Activated B cell treated with CpG ODN at 0.5 μM for 24 hours (primary cell): ENCODE data around the gene JARID2. TPM values are rescaled to one million over a fixed set of nuclear protein-coding genes. Genes with fewer than 3 reads are reported as not detected.
"Not testable (repeated sequence)": the region's sequence is repeated elsewhere in the genome, so short reads cannot be mapped to it uniquely, and the experiment has no call there.

Source experiments
- ATAC-seq: fragments of 200-7000 bp; cut with Tn5 transposase; one replicate; pipeline ENCODE4 v1.10.0; 2021; ENCODE audit warnings: low read depth, mild to moderate bottlenecking, moderate library complexity
- CTCF ChIA-PET: fragments of 350-600 bp; sonication (Branson Sonifier 250); formaldehyde crosslinking; loops from one replicate; lab custom pipeline; 2021; ENCODE audit warnings: antibody characterized with exemption; lab: Charles Lee
- POLR2A ChIA-PET: fragments of 350-600 bp; sonication (Branson Sonifier 250); formaldehyde crosslinking; loops from one replicate; lab custom pipeline; 2021; ENCODE audit warnings: antibody characterized with exemption; lab: Charles Lee
- DNase-seq: peaks from one replicate; pipeline ENCODE4 v3.0.0; 2022
- H3K27ac Mint-ChIP-seq: one replicate; pipeline ENCODE4 v1.8.0; 2020; ENCODE audit warnings: mixed read lengths
- H3K27me3 Mint-ChIP-seq: one replicate; pipeline ENCODE4 v1.8.0; 2021; ENCODE audit warnings: mixed read lengths
- H3K36me3 Mint-ChIP-seq: one replicate; pipeline ENCODE4 v1.8.0; 2021; ENCODE audit warnings: low read depth, mixed read lengths
- H3K4me1 Mint-ChIP-seq: one replicate; pipeline ENCODE4 v1.8.0; 2021; ENCODE audit warnings: mixed read lengths
- H3K4me3 Mint-ChIP-seq: one replicate; pipeline ENCODE4 v1.8.0; 2020; ENCODE audit warnings: mild to moderate bottlenecking, mixed read lengths
- H3K9me3 Mint-ChIP-seq: one replicate; pipeline ENCODE4 v1.8.0; 2020; ENCODE audit warnings: mixed read lengths
- intact Hi-C: fragments of 100-400 bp; cut with micrococcal nuclease; formaldehyde crosslinking; loops from one replicate; pipeline ENCODE4 v1.15.1; 2024
- total RNA-seq: library from RNA; stranded (reverse); gene quantifications from 2 replicates; pipeline ENCODE4 v1.2.3, GENCODE V29; 2022
- TF ChIP-seq, protein P1 (sequence below): fragments of 200-600 bp; IDR thresholded peaks from one replicate; pipeline ENCODE4 v1.8.0; 2022; ENCODE audit warnings: antibody characterized with exemption, mild to moderate bottlenecking

Gene JARID2
- total RNA-seq, 1 donor from 2014 or later = 28.5 TPM

DNA sequence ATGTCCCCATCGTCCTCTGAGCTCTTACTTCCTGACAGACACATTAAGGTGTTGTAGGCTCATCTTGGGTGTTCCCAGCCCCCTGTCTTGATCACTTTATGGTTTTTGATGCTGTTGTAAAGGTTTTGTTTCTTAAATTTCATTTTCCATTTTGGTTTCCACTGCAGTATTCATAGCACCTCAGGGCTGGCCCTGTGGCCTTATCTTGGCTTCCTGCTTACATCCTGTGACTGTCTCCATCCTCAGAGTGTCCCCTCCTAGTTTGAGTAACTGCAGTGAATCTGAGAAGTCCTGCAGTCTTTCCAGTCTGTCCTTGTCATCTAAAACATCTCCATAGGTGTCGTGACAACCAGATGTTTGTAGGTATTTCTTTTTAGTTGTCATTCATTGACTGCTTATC is 50.9 kb downstream of the JARID2 start:
- POLR2A ChIA-PET = interaction anchor here (1.5 kb wide), 1 partner anchor 7 kb away, joined by 3 read pairs; no protein-coding TSS in a partner anchor
- Mint-ChIP-seq H3K4me1 (peaks cover 79% of the 10 kb centered on the region), H3K27me3 (no peaks in the 10 kb centered on the region), H3K4me3 (no peak overlapping the region), H3K9me3 (no peaks in the 10 kb centered on the region), H3K36me3 (peaks cover 24% of the 10 kb centered on the region), H3K27ac (peak overlapping the region; percentile 10)
- intact Hi-C loops = loop anchor here (5.0 kb wide), 1 partner anchor 36 kb away; no protein-coding TSS in a partner anchor
- DNase-seq (no peak), ATAC-seq (no peak)
- TF ChIP-seq, protein P1, sequence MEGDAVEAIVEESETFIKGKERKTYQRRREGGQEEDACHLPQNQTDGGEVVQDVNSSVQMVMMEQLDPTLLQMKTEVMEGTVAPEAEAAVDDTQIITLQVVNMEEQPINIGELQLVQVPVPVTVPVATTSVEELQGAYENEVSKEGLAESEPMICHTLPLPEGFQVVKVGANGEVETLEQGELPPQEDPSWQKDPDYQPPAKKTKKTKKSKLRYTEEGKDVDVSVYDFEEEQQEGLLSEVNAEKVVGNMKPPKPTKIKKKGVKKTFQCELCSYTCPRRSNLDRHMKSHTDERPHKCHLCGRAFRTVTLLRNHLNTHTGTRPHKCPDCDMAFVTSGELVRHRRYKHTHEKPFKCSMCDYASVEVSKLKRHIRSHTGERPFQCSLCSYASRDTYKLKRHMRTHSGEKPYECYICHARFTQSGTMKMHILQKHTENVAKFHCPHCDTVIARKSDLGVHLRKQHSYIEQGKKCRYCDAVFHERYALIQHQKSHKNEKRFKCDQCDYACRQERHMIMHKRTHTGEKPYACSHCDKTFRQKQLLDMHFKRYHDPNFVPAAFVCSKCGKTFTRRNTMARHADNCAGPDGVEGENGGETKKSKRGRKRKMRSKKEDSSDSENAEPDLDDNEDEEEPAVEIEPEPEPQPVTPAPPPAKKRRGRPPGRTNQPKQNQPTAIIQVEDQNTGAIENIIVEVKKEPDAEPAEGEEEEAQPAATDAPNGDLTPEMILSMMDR = no peak
- CTCF ChIA-PET = no interaction called here

DNA sequence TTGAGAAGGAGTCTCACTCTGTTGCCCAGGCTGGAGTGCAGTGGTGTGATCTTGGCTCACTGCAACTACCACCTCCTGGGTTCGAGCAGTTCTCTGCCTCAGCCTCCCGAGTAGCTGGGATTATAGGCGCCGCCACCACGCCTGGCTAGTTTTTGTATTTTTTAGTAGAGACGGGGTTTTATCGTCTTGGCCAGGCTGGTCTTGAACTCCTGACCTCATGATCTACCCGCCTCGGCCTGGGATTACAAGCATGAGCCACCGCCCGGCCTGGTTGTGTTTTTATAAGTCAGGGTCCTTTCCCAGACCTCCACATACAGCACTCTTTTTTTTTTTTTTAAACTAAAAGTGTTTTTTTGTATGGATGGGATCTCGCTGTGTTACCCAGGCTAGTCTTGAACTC is 51.3 kb downstream of the JARID2 start:
- peaks cover 83% of the 10 kb centered on the region for H3K4me1 Mint-ChIP-seq
- intact Hi-C loops = loop anchor here (5.0 kb wide), 1 partner anchor 35 kb away; no protein-coding TSS in a partner anchor
- CTCF ChIA-PET, DNase-seq, H3K27ac Mint-ChIP-seq, H3K9me3 Mint-ChIP-seq, H3K27me3 Mint-ChIP-seq, ATAC-seq, H3K4me3 Mint-ChIP-seq: not testable (repeated sequence)
- peaks cover 25% of the 10 kb centered on the region for H3K36me3 Mint-ChIP-seq
- POLR2A ChIA-PET = interaction anchor here (0.6 kb wide), 1 partner anchor 239 kb away, joined by 9 read pairs; no protein-coding TSS in a partner anchor

DNA sequence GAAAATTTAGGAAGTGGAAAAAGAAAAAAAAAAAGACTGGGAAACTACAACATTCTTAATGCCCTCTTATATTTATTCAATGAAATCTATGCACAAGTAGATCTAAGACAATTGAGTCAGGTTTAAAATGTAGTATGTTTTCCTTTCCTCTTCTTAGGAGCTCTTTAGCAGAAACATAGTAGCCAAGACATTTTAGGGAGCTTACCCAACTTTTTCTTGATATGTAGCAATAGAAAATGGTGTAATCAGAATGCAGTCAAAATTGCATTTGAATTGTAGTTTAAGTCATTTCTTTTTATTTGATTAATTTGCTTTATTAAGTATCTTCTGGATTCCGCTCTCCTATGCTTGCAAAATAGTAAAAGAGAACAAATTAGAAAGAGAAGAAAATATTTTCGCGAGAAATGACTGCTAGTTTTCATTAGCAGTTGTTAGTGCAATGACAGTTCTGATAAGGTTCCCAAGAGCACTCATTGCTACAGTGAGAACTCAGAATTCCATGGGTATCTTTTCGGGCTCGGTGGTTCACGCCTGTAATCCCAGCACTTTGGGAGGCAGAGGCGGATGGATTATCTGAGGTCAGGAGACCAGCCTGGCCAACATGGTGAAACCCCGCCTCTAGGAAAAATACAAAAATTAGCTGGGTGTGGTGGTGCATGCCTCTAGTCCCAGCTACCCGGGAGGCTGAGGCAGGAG is 52.2 kb downstream of the JARID2 start:
- peak overlapping the region; percentile 53 for H3K27ac Mint-ChIP-seq
- intact Hi-C loops = loop anchor here (5.0 kb wide), 1 partner anchor 34 kb away; no protein-coding TSS in a partner anchor
- TF ChIP-seq, protein P1 = no peak
- H3K9me3 Mint-ChIP-seq = no peaks in the 10 kb centered on the region
- CTCF ChIA-PET = interaction anchor here (0.7 kb wide), 1 partner anchor 10 kb away, joined by 3 read pairs; no protein-coding TSS in a partner anchor
- POLR2A ChIA-PET = interaction anchor here (1.0 kb wide), 1 partner anchor 10 kb away, joined by 4 read pairs; no protein-coding TSS in a partner anchor
- no peaks in the 10 kb centered on the region for H3K27me3 Mint-ChIP-seq
- peaks cover 20% of the 10 kb centered on the region for H3K36me3 Mint-ChIP-seq
- no peak for DNase-seq
- peaks cover 80% of the 10 kb centered on the region for H3K4me1 Mint-ChIP-seq
- no peak for ATAC-seq
- H3K4me3 Mint-ChIP-seq = no peak overlapping the region

DNA sequence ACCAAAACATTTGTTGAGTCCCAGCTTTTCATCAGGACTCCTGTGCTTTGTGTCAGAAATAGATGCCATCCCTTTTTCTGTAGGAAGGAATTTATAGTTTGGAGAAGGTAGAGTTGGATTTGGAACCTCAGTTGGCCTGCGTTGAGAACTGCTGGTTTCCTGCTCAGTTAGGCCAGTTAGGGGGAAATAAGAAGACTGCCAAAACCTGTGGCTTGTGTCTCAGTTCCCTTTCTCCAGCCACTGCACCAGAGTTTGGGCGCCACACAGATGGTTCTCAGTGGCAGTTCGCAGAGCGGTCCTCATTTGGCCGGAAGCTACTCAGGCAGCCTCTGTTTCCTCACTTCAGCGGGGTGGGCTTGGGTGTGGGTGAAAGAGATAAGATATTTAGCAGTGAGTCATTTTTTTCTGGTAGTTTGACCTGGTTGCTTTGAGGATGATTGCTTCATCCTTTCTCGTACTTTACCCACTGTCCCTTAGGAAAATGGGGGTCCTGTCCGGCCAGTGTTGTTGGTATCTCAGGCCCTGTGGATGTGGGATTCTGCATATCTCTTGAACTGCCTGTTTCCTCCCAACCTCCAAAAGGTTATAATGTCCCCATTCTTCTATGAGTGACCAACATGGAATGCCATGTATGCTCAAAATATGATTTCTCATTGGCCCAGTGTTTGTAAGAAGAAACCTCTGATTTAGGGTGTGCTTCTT is 53.7 kb downstream of the JARID2 start:
- CTCF ChIA-PET = interaction anchor here (0.7 to 1.7 kb wide), 4 partner anchors 27 to 91 kb away, joined by 3 to 4 read pairs (median 3); no protein-coding TSS in a partner anchor
- Mint-ChIP-seq H3K9me3 (no peaks in the 10 kb centered on the region), H3K4me1 (peaks cover 81% of the 10 kb centered on the region), H3K36me3 (peaks cover 16% of the 10 kb centered on the region), H3K27ac (peak overlapping the region; percentile 89), H3K4me3 (peak overlapping the region; percentile 67), H3K27me3 (no peaks in the 10 kb centered on the region)
- DNase-seq = peak; percentile 59
- intact Hi-C loops = loop anchor here (1.0 to 5.0 kb wide), 5 partner anchors 9 to 54 kb away; no protein-coding TSS in a partner anchor
- POLR2A ChIA-PET = interaction anchor here (0.6 to 1.7 kb wide), 9 partner anchors 11 to 344 kb away, joined by 3 to 12 read pairs (median 5); partner anchors contain the start of gene JARID2
- TF ChIP-seq, protein P1 = no peak
- peak; percentile 97 for ATAC-seq

DNA sequence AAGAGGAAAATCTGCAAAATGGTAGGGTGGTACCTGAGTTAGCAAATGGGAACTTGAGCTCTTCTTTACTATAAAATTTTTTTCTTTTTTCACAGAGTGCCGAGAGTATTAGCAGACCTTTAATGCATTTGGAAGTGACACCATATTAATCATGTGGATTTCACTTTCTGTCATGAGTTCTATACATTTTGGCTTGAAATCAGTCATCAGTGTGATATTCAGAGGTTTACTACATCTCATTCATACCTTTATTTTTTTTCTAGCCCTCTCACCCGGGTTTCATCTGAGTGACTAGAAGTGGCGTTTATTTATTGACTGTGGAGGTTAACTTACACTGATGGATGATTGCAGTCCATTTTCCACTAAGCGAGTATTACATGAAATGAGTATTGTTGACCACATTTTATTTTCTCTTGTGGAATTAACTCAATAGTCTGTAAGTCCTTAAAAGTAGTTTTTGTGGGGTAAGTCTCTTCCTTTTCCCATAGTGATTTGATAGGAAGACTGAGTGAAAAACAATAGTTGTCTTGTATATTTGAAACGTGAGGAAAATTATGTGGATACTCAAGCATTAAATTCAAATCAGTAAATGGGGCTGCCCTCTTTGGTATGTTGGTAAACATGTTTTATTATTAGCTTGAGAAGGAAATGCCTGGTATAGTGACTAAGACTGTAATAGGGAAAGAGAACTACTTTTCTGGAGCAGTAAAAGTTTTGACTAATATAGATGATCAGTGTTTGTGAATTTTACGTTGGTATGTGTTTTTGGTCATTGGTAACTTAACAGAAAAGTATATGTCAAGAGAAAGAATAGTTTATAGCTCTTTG is 55.5 kb downstream of the JARID2 start:
- POLR2A ChIA-PET = interaction anchor here (1.9 to 2.5 kb wide), 2 partner anchors 13 to 24 kb away, joined by 7 to 12 read pairs; no protein-coding TSS in a partner anchor
- ATAC-seq = no peak
- Mint-ChIP-seq H3K9me3 (no peaks in the 10 kb centered on the region), H3K4me1 (peaks cover 86% of the 10 kb centered on the region), H3K27ac (peak overlapping the region; percentile 89), H3K4me3 (no peak overlapping the region), H3K36me3 (peaks cover 12% of the 10 kb centered on the region), H3K27me3 (no peaks in the 10 kb centered on the region)
- no peak for DNase-seq
- intact Hi-C loops = no loop called here
- CTCF ChIA-PET = no interaction called here
- TF ChIP-seq, protein P1 = no peak
